Upper lobe of right lung (tissue), 1 donor: Measurements from ENCODE around the gene SHISAL2A. TPM values are rescaled to one million over a fixed set of nuclear protein-coding genes. Genes with fewer than 3 reads are reported as not detected.
A peak's percentile ranks its signal among the peaks of the same experiment; 100 is the strongest.

Experiments
- ATAC-seq: fragments of 200-7000 bp; cut with Tn5 transposase; one replicate; pipeline ENCODE4 v1.9.1; 2020; ENCODE audit warnings: mild to moderate bottlenecking, moderate library complexity
- DNase-seq: peaks from one replicate; pipeline ENCODE4 v3.0.0-alpha.2; 2020
- H3K27ac ChIP-seq: fragments of 200-600 bp; one replicate; pipeline ENCODE4 v1.8.0; 2022
- H3K27me3 ChIP-seq: fragments of 200-600 bp; one replicate; pipeline ENCODE4 v1.8.0; 2022; ENCODE audit warnings: mild to moderate bottlenecking
- H3K36me3 ChIP-seq: fragments of 200-600 bp; one replicate; pipeline ENCODE4 v1.8.0; 2022
- H3K4me1 ChIP-seq: fragments of 200-600 bp; one replicate; pipeline ENCODE4 v1.8.0; 2022
- H3K4me3 ChIP-seq: fragments of 200-600 bp; one replicate; pipeline ENCODE4 v1.8.0; 2022; ENCODE audit warnings: mild to moderate bottlenecking
- H3K9me3 ChIP-seq: fragments of 200-600 bp; one replicate; pipeline ENCODE4 v1.8.0; 2022
- CTCF ChIP-seq: fragments of 200-600 bp; IDR thresholded peaks from one replicate; pipeline ENCODE4 v1.8.0; 2022; ENCODE audit warnings: antibody characterized with exemption
- intact Hi-C: fragments of 100-400 bp; cut with DNase I; formaldehyde crosslinking; loops from one replicate; pipeline ENCODE4 v1.11.0; 2022
- total RNA-seq: library from RNA; stranded (reverse); fragmentation: NEBNext Ultra II Directional; extraction: Animal tissue kit (Norgen Biotek cat#: 25700); gene quantifications from one replicate; pipeline ENCODE4 v1.2.1, GENCODE V29; 2021
- donor health status: DM: no; HTN: yes; CAD: no; lungs with severe emphysema.

The SHISAL2A gene
- total RNA-seq, 1 donor from 2014 or later: 0.81 TPM

GRCh38 chr1:52674497-52675384, 41.8 kb downstream of the SHISAL2A start:
- ATAC-seq: no peak
- Histone ChIP-seq H3K9me3 (no peaks in the 10 kb centered on the region), H3K27ac (no peak overlapping the region), H3K27me3 (no peaks in the 10 kb centered on the region), H3K4me1 (peaks cover 11% of the 10 kb centered on the region), H3K36me3 (no peaks in the 10 kb centered on the region), H3K4me3 (no peak overlapping the region)
- TF ChIP-seq CTCF: no peak
- intact Hi-C loops: no loop called here
- DNase-seq: no peak

GRCh38 chr1:52676249-52676903, 43.4 kb downstream of the SHISAL2A start:
- H3K27me3 ChIP-seq: no peaks in the 10 kb centered on the region
- H3K4me3 ChIP-seq: no peak overlapping the region
- H3K9me3 ChIP-seq: no peaks in the 10 kb centered on the region
- H3K4me1 ChIP-seq: peaks cover 11% of the 10 kb centered on the region
- intact Hi-C loops: no loop called here
- no peak overlapping the region for H3K27ac ChIP-seq
- ATAC-seq (peak; percentile 74), DNase-seq (peak; percentile 68)
- no peaks in the 10 kb centered on the region for H3K36me3 ChIP-seq
- TF ChIP-seq CTCF: no peak

- no peak for TF ChIP-seq CTCF
- Histone ChIP-seq H3K36me3 (no peaks in the 10 kb centered on the region), H3K27ac (no peak overlapping the region), H3K4me1 (peaks cover 11% of the 10 kb centered on the region), H3K4me3 (no peak overlapping the region), H3K27me3 (no peaks in the 10 kb centered on the region), H3K9me3 (no peaks in the 10 kb centered on the region)
- DNase-seq: no peak
- peak; percentile 79 for ATAC-seq
- intact Hi-C loops: no loop called here
Observed at GRCh38 chr1:52677076-52677806, 44.3 kb downstream of the SHISAL2A start.

GRCh38 chr1:52679048-52679447, 46.1 kb downstream of the SHISAL2A start:
- no peaks in the 10 kb centered on the region for H3K27me3 ChIP-seq
- no peak overlapping the region for H3K4me3 ChIP-seq
- no peak overlapping the region for H3K27ac ChIP-seq
- intact Hi-C loops: no loop called here
- H3K36me3 ChIP-seq: no peaks in the 10 kb centered on the region
- no peak for TF ChIP-seq CTCF
- ATAC-seq (no peak), DNase-seq (no peak)
- no peaks in the 10 kb centered on the region for H3K9me3 ChIP-seq
- peaks cover 11% of the 10 kb centered on the region for H3K4me1 ChIP-seq

- ATAC-seq (no peak), DNase-seq (no peak)
- H3K27ac ChIP-seq: no peak overlapping the region
- intact Hi-C loops: no loop called here
- TF ChIP-seq CTCF: no peak
- no peak overlapping the region for H3K4me3 ChIP-seq
- no peaks in the 10 kb centered on the region for H3K9me3 ChIP-seq
- H3K4me1 ChIP-seq: peaks cover 11% of the 10 kb centered on the region
- no peaks in the 10 kb centered on the region for H3K27me3 ChIP-seq
- H3K36me3 ChIP-seq: no peaks in the 10 kb centered on the region
Observed at GRCh38 chr1:52679498-52679897, 46.5 kb downstream of the SHISAL2A start.
